HG03103 (cell line): ENCODE data around the gene CPN1.
A peak's percentile ranks its signal among the peaks of the same experiment; 100 is the strongest.

Source experiments
- ATAC-seq: cut with Tn5 transposase; IDR thresholded peaks from one replicate; pipeline ENCODE4 v1.9.1; 2021; ENCODE audit warnings: low read depth; ENCODE audit not compliant: unreplicated experiment

Gene CPN1

GRCh38 chr10:100000109-100000644, 81.5 kb downstream of the CPN1 start:
- no peak for ATAC-seq

- no peak for ATAC-seq
Observed at GRCh38 chr10:99999319-100000108, 82.2 kb downstream of the CPN1 start.

- no peak for ATAC-seq
Observed at GRCh38 chr10:99998889-99999288, 82.8 kb downstream of the CPN1 start.

GRCh38 chr10:99996671-99997648, 84.7 kb downstream of the CPN1 start:
- no peak for ATAC-seq

GRCh38 chr10:99995713-99996112, 86.0 kb downstream of the CPN1 start:
- no peak for ATAC-seq

GRCh38 chr10:99995269-99995668, 86.4 kb downstream of the CPN1 start:
- no peak for ATAC-seq

- no peak for ATAC-seq
Observed at GRCh38 chr10:99994801-99995200, 86.9 kb downstream of the CPN1 start.

GRCh38 chr10:99993701-99994689, 87.7 kb downstream of the CPN1 start:
- peak; percentile 88 for ATAC-seq
